Stimulated activated CD8-positive, alpha-beta memory T cell treated with anti-CD3 and anti-CD28 coated beads, Interleukin-2, amount 100 ng/mL, for 1 hour (primary cell): ENCODE results near the gene ROR1.

Experiments used
- DNase-seq, 2 donors: peaks; one replicate each; pipeline ENCODE4 v3.0.0-alpha.2; 2020; ENCODE audit warnings: low read depth in 2 of 2

The ROR1 gene

DNA sequence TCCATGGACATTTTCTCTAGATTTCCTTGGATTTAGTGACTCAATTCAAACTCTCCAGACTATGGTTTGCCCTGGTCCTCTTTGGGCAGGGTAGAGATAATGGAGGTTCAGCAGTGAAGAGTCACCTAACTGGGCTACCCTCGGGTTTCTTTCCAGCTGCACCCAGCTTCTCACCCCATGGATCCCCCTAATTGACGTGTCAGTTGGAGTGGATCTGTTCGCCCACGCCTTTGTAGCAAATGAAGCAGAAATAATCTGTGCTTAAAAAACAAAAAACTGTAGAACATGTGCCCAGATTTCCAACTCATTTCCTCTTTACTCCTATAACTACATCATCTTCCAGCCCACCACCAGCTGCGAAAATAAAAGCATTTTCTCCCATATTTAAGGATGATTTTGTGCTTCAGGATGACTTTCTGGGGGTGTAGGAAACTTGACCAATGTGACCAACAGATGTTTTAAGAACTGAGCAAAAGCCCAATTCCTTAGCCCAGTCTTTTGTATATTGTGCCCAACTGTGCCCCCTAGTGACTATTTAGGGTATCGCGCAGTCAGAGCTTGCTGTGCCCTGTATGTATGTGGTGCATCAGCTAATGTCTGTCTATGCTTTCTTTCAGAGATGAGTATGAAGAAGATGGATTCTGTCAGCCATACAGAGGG is 363.1 kb downstream of the ROR1 start:
- DNase-seq, result peak; percentile 4 to 32

DNA sequence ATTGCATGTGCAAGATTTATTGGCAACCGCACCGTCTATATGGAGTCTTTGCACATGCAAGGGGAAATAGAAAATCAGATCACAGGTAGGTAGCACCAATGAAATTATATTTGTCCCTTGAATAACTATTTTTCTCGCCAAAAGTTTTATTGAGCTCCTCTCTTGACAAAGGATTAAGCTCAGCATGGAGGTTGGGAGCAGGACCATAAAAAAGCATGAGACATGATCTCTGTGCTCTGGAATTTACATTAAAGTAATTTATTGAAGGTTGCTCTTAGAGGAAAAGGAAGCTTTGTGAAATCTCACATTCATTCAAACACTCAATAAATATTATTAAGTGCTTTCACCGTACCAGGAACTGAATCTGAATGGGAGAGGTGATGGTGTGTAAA is 363.6 kb downstream of the ROR1 start:
- DNase-seq, result no peak

DNA sequence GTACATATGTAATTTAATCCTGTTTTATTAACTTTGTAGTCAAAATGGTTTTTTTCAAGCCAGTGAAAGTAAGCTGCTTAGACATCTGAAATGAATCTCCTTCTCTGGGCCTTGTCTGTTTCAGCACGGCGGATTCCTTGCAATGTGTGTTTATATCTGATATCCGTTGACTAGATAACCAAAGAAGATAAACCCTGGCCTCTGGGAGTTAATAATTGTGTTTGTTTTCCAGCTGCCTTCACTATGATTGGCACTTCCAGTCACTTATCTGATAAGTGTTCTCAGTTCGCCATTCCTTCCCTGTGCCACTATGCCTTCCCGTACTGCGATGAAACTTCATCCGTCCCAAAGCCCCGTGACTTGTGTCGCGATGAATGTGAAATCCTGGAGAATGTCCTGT is 366.1 kb downstream of the ROR1 start:
- no peak for DNase-seq

DNA sequence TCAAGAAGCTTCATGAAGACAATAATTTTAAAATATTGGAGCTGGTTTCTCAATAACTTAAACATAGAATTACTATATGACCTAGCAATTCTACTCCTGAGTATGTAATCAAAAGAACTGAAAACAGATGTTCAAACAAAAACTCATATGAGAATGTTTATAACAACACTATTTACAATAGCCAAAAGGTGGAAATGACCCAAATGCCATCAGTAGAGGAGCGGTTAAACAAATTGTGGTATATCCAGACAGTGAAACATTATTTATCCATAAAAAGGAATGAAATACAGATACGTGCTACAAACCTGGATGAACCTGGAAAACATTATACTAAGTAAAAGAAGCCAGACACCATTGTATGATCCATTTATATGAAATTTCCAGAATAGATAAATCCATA is 366.8 kb downstream of the ROR1 start:
- DNase-seq, result no peak

DNA sequence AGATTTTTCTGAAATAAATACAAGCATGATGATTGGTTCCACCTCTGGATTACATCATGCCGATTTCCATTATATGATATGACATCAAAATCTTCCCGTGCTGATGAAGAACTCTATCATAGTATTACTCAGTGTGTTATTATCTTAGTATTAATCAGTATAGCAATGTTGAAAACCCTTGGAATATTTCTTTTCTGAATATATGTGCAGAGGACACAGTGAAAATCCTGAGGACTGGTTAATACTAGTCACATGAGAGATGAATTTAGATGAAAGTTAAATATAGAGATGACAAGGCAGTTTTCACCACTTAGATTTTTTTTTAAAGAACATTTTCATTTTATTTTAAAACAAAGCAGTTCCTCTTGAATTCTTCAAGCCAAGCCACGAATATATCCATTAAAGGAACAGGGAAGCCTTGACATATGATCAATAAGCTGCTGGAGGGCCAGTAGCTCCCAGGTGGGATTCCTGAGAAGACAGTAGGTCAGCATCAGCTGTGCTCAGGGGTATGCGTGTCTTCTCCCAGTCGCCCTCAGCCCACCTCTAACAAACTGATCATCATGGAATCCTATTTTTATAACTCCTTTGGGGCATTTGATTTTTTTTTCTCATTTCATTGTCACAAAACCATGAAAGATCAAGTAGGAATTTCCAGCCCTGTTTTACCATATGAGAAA is 373.4 kb downstream of the ROR1 start:
- no peak for DNase-seq

DNA sequence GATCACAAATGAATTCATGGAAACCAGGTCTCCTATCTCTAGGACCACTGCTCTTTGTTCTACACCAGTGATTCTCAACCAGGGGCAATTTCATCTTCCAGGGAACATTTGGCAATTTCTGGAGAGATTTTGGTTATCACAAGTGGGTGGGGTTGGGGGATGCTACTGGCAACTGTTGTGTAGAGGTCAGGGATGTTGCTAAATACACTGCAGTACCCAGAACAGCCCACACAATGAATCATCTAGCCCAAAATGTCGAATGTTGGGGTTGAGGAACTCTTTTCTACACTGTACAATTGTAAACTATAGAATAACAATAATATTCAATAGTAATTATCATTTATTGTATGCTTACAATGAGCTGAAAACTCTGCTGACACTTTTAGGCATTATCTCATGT is 373.9 kb downstream of the ROR1 start:
- no peak for DNase-seq

DNA sequence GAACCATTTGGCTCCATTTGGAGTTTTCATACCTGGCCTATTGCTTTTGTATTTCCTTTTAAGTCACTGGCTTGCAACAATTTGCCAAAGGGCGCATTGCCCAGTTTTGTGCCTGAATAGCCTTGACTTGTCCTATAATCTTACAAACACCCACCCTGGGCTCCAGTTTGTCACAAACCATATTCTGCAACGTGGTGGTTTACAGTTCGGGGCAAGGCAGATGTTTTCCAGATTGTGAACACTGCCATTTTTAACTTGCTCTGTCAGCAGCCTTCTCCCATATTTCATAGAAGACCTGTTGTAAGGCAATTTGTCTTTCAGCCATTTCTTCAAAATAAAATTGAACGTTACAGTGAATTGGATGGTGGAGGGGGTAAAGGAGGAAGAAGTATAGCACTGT is 376.4 kb downstream of the ROR1 start:
- DNase-seq, result no peak

DNA sequence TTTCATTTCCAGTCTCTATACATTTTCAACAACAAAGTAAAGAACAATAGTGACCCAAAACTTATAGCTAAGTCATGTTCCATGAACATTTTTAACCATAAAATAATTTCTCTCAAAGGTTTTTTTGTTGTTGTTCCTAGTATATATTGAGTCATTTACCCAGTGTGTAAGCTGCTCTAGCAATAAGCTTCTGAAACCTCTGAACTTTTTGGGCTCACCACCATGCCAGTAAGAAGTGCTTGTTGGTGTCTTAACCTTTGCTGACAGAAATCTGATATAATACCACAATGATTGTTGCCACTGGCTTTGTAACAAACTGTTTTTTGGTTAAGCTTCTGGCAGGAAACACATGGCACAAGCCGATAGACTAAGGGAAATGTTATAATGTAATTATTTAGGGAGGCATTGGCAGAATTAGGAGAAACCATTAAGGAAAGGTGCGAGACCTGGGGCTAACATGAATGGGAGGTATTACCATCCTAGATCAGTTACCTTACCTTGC is 377.0 kb downstream of the ROR1 start:
- no peak for DNase-seq

DNA sequence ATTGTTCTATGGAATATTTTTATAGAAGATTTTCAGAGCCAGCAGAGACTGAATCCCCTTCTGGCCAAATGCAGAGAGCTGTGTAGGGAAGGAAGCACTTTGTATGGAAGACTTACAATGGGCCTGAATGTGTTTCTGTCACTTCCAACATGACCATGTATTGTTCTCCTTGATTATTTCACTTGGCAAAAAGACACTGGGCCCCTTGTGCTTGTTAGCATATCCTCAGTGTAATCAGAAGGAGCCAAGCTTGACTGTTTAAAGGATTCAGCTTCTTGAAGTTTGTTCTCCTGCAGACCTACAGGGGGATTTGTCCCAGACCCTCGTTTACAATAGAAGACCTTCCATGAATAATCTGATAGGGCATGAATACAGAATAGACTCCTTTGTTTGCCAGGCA is 381.5 kb downstream of the ROR1 start:
- DNase-seq, result no peak

DNA sequence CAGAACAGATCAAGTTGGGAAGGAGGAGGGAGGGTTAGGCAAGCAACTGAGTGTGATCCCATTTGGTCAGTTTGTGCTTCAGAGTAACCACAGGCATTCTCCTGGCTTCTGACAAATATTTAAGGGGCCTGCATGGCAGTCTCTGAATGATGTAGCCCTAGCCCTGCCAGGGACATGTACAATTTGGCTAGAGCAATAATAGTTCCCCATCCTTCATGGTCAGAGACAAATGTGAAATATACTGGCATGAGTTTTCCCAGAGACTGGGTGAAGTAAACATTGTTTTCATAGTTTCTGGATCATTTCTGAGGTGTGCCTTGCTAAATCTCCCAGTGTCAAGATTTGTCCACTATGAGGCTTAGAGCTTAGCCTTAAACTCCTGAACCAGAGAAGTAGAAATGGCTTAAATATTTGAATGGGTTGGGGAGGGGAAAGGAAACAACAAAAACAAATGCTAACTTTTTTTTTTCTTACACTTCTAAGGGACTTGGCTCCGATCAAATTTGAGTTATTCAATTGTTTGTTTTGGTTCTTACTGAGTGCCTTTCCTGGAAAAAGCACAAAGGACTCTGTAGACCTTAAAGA is 387.6 kb downstream of the ROR1 start:
- no peak for DNase-seq

DNA sequence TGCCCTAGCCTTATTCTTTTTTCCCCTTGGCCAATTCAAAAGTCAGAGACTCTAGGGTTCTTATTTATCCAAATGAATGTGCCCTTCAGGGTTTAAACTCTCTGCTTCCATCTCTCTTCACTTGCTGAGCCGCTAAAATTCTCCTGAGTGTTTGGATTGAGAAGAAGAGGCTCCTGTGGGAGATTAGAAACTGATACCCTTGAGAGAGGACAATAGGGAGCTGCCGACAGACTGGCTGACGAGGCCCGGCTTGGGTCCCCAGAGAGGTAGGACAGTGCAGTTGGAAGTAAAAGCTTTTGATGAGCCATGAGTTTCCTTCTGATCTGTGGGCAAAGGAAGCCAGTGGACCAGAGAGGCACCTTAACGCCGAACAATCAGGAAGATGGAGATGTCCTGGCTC is 388.3 kb downstream of the ROR1 start:
- no peak for DNase-seq

DNA sequence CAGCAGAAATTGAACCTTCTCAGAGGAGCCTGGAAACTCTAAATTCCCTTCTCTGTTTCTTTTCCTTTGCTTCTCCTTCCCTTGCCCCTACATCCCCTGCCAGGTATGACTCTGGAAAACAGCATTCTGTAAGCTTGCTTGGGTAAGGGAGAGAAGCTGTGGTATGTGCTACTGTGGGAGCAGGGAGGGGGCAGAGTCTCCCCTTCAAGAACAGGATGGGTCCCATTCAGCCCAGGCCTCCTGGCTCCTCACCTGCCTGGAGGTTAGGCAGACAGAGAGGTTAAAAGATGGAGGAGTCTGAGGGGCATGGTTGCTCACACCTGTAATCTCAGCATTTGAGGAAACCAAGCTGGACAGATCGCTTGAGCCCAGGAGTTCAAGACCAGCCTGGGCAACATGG is 389.0 kb downstream of the ROR1 start:
- no peak for DNase-seq

DNA sequence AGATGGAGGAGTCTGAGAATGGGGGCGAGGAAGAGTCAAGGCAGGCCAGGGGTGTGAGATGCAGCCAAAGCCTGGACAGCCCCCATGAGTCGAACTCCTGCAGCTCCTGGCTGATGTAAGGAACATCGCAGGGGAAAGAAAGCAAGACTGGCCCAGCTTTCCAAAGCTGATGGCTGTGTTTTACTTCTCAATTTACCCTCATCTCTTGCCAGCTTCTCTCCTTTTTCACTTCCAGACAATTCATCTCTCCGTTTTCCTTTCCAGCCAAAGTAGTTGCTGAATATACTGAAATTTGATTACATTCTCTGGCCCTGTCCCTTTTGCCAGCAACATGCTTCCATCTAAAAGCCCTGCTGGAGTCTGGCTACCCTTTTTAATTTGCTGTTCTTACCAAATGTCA is 389.6 kb downstream of the ROR1 start:
- no peak for DNase-seq

DNA sequence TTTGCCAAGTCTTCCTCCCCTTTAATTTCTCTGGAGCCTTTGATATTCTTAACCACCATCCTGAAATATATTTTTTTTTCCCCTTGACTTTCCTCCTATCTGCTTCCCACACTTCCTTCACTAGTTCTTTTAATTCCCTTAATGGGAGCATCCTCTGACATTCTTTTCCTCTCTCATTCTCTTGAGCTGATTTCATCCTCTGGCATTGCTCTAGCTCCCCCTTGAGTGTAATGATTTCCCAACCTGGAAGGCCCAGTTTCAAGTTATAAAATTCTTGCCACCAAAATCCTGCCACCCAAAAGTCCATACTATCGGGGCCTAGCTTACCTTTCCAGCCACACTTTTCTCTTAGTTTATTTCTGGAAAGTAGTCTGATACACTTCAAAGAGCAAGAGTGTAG is 390.2 kb downstream of the ROR1 start:
- DNase-seq, result no peak

DNA sequence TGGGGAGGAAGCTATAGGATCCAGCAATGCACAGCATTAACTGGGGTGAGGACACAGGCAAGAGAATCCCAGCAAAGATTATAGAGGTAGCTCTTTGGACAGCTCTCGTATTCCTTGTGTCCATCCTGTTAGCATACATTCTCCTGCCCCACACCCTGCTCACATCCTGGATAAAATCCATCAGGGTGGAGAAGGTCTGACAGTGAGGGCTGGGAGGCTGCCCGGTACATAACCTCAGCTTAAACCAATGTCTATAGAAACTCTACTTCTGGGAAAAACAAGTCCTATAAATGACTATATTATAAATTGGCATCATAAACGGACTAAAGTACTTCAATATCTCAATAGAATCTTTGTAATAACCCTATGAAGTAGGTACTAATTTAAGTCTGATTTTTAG is 392.8 kb downstream of the ROR1 start:
- DNase-seq, result no peak

DNA sequence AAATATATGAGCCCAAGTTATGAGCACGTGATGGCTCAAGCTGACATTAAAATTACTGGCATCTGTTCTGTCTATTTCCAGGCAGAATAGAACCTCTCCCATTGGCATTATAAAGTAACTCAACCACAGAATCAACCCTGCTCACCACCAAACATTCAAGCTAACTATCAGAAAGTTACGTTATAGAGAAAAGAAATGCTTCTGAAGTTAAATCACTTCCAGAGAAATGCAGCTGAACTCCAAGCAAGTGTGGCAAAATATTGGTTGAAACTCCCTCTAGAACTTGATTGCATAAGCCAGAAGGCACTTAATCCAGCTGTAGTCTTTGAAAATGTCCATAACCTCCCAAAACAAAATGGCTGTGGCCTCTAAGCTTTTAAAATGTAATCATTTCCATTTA is 393.4 kb downstream of the ROR1 start:
- DNase-seq, result no peak

DNA sequence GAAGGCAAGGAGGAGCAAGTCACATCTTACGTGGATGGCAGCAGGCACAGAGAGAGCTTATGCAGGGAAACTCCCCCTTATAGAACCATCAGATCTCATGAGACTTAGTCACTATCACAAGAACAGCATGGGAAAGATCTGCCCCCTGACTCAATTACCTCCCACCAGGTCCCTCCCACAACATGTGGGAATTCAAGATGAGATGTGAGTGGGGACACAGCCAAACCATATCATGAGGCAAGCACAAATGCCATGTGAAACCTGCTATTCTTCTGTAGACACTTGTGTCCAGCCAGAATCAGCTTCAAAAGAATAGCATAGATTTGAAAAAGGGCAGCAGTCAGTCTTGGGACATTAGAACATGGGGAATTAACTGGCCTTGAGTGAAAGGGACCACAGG is 397.4 kb downstream of the ROR1 start:
- no peak for DNase-seq

DNA sequence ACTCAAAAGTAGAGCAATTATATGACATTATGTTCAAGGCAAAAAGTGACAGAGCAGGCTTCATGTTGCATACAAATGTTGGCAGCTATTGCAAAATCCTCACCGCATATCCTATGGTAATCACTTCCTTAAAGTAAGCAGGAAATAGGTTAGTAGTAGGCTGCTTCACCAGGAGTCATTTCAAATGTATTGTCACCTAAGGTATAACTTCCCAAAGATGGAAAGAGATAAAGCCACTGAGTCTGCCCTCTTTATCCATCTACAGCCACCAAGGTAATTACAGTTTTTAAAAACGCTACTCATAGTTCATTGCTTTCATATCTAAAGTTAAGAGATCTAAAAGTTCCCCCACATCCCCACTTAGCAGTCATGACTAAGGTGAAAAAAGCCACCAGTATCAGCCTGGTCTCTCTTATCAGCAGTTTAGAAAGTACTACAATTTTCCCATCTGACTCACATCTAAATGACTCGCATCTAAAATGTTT is 398.0 kb downstream of the ROR1 start:
- DNase-seq, result no peak

DNA sequence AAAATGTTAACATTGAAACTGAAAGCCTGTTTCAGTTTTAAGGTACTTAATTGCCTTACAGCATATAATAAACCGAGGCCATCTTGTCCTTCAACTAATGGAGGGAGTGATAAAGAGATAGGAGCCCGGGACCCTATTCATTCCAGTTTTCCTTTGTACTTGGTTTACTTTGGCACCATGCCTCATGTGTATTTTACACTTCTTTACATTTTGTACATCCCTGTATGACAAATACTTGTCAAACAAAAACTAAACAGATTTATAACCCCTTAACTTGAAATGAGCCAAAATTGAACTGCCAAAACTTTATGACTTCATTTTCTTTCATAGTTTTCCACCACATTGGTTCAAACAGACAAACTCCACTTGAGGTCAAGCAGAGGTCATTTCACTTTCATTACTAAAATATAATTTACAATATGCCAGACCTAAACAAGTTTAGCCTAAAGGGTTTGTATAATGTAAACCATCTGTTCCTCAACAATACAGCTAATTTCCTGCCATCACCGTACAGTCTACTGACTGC is 398.7 kb downstream of the ROR1 start:
- no peak for DNase-seq

DNA sequence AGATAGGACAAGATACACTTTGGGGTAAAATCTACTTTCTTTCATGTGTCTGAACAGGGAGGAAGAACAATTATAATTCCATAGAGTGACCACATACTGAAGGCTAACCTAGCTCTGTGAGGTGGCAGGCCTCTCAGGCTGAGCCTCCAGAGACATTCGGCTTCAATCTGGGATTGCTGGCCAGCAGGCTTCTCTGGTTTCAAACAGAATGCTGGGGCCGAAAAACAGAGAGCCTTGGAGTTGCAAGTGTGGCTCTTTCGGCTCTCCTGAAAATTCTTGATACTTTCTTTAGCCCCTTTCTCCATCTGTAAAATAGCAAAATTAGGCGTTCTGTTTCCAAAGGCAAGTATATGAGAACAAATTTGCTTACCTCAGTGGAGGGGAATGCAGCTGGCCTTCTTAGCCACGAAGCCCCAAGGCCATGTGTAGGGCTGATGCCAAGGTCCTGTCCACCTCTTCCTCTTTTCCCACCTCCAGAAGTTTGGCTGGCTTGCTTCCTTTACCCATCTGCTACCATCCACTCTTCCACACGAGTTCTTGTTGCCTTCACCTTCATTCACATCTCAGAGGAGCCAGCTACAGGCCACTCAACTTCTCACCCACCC is 399.6 kb downstream of the ROR1 start:
- no peak for DNase-seq

DNA sequence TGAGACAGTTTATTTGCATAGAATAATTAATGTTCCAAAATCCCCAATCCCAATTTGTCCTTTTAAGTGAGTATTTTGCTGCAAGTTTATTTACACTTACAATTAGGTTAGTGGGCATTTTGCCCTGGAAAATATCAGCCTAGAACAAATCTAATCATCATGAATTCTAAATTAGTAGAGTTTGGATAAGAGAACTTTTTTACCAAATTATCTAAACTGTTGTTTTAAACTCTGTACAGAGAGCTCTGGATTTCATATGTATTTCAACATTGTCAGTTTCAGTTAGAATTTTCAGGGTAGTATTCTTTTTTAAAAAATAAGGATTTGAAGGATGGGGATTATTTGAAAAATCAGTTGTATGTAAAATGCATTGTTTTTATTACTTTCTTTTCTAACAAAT is 401.8 kb downstream of the ROR1 start:
- DNase-seq, result no peak

DNA sequence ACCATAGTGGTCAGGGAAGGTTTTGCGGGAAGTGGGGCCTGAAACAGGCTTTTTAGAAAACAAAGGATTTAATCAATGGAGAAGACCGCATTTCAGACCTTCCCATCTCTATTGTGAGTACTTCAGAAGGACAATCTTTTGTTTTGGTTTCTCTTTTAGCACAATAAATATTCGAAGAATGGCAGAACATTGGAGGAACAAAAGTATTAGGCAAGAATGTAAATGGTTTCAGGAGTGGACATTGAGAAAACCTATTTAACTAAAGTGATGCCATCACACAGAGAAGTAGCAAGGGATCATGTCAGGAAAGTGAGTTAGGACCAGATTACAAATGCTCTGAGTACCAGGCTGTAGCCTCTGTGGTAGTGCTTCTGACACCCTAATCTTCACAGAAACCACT is 402.8 kb downstream of the ROR1 start:
- DNase-seq, result no peak

DNA sequence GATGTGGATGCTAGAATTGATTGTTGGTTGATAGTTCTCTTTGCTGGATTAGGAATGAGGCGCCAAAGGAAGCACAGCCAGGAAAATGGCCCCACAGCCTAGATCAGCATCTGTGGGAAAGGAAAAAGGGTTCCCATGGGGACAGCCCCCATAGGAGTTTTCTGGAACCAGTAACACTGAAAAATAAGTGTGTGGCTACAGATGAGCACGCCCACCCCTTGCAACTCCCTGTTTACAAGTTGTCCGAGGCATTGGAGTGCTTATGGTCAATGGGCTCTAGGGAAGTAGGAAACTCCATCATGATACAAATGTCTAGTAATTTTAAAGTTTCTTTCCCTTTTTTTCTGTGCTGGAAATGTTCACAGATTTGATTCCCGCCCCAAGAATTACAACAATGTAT is 405.8 kb downstream of the ROR1 start:
- no peak for DNase-seq
